Tibial nerve (tissue), 4 donors: Measurements from ENCODE around the gene KCNJ8.

Experiments used
- EP300 ChIP-seq, 2 donors: sonication (generic); formaldehyde crosslinking; IDR thresholded peaks; one replicate each; pipeline ENCODE4 v1.6.1; 2017; ENCODE audit warnings: antibody characterized with exemption in 2 of 2, mild to moderate bottlenecking in 1 of 2
- TF ChIP-seq, protein P1 (sequence below), 5 experiments: fragments of 200-600 bp in 3 of 5; fragments of 450-650 bp in 2 of 5; sonication (generic) in 3 of 5; IDR thresholded peaks; one replicate each; pipeline ENCODE4 v1.5.1; 2016 to 2019; ENCODE audit warnings: antibody characterized with exemption in 5 of 5, mild to moderate bottlenecking in 3 of 5, moderate library complexity in 2 of 5

DNA sequence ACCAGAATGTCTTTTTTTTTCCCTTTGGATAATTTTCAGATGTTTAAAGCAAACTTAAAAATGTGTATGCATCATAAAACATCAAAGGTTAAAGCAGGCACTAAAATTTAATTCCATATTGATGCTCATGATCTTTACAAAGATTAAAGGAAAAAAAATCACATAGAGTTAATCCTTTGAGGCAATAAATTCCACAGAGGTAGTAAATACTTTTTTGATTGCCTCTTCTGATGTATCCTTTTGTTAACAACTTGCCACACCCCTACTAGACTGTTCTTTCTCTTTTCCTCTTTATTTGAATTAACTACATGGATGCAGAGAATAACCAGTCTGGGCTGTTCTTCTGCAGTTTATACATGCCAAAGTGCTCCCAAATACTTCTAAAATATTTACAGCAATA is 45.2 kb upstream of the KCNJ8 start:
- TF ChIP-seq, protein P1, sequence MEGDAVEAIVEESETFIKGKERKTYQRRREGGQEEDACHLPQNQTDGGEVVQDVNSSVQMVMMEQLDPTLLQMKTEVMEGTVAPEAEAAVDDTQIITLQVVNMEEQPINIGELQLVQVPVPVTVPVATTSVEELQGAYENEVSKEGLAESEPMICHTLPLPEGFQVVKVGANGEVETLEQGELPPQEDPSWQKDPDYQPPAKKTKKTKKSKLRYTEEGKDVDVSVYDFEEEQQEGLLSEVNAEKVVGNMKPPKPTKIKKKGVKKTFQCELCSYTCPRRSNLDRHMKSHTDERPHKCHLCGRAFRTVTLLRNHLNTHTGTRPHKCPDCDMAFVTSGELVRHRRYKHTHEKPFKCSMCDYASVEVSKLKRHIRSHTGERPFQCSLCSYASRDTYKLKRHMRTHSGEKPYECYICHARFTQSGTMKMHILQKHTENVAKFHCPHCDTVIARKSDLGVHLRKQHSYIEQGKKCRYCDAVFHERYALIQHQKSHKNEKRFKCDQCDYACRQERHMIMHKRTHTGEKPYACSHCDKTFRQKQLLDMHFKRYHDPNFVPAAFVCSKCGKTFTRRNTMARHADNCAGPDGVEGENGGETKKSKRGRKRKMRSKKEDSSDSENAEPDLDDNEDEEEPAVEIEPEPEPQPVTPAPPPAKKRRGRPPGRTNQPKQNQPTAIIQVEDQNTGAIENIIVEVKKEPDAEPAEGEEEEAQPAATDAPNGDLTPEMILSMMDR (IDR thresholded peaks at IDR 0.05), result no peak
- no peak for TF ChIP-seq EP300 (IDR thresholded peaks at IDR 0.05)
